Vagina (tissue), 2 donors: ENCODE results near the gene GALNT9.

Experiments used
- CTCF ChIP-seq, 3 experiments: fragments of 450-650 bp in 2 of 3; fragments of 200-600 bp in 1 of 3; sonication (generic) in 1 of 3; IDR thresholded peaks; one replicate each; pipeline ENCODE4 v1.5.1; 2017 to 2019; ENCODE audit warnings: antibody characterized with exemption in 3 of 3, mild to moderate bottlenecking in 2 of 3, moderate library complexity in 2 of 3
- POLR2AphosphoS5 ChIP-seq, 2 donors: sonication (generic); formaldehyde crosslinking; IDR thresholded peaks; one replicate each; pipeline ENCODE4 v1.9.0; 2017; ENCODE audit warnings: antibody characterized with exemption in 2 of 2, mild to moderate bottlenecking in 2 of 2, low read depth in 1 of 2; ENCODE audit not compliant: insufficient read depth in 1 of 2

DNA sequence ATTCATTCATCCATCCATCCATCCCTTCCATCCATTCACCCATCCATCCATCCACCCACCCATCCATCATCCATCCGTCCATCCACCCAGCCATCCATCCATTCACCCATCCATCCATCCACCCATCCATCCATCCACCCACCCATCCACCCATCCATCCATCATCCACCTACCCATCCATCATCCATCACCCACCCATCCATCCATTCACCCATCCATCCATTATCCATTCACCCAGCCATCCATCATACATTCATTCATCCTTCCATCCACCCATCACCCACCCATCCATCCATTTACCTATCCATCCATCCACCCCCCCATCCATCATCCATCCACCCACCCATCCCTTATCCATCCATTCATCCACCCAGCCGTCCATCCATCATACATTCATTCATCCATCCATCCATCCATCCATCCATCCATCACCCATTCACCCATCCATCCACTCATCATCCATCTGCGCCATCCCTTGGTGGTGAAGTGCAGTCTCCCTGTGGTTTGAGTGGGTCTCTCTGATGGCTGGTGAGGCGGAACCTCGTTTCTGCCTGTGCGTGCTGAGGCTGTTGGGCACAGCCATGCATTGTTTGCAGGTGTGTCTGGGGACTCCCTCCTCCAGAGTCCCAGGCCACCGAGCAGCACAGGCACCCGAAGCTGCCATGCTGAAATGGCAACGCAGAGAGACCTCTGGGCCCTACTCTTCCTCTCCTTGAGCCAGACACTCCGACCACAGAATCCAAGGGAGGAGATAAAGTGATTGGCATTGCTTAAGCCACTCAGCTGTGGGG lies 162.4 kb downstream of the GALNT9 start:
- TF ChIP-seq POLR2AphosphoS5 (IDR thresholded peaks at IDR 0.05; ENCODE audit: insufficient read depth in 1 of 2, low read depth in 1 of 2) = no peak
- TF ChIP-seq CTCF (IDR thresholded peaks at IDR 0.05) = no peak
